ENCODE data around the gene HTR1B. TPM values are rescaled to one million over a fixed set of nuclear protein-coding genes. Genes with fewer than 3 reads are reported as not detected.

The HTR1B gene, protein sequence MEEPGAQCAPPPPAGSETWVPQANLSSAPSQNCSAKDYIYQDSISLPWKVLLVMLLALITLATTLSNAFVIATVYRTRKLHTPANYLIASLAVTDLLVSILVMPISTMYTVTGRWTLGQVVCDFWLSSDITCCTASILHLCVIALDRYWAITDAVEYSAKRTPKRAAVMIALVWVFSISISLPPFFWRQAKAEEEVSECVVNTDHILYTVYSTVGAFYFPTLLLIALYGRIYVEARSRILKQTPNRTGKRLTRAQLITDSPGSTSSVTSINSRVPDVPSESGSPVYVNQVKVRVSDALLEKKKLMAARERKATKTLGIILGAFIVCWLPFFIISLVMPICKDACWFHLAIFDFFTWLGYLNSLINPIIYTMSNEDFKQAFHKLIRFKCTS
- total RNA-seq (2022; extraction: Qiagen RNA extraction; ENCODE audit: low read depth): 0.12 to 0.22 TPM (median 0.18 TPM) in 5 replicates

DNA sequence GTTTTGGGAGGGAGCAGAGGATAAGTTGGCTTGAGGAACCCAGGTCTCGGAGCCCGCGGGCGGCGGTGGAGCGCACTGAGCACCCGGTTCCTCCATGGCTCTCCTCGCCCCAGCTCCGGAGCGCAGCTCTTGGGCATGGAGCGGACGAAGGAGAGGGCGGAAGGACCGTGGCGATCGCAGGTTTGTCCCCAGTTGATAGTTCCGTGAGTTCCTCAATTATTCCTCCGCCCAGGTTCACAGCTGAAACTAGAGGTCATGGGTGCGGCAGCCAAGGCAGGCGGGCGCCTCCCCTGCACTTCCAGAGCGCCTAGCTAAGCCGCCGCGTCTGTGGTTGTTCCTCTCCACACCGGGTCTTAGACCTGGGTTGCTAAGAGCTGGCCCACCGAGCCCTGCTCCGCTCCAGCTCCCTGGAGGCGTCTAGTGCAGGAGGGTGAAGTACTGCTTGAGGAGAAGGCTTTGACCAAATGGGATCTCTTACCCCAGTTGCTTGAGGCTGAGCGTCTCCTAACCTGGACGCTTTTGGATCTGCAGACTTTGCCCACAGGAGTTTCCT is at the start of gene HTR1B:
TSS of gene HTR1B (minus strand) at position 184 of the 553 bp plus-strand sequence. CDS start at position 96, 88 bp downstream.

Other genes starting within 250 kb of the HTR1B start
- gene MEI4, start 189.5 kb upstream of the HTR1B start, total RNA-seq (2022; extraction: Qiagen RNA extraction; ENCODE audit: low read depth): not detected in 5 replicates